SK-N-SH treated with all-trans-retinoic acid at 6 μM for 48 hours (cell line): Measurements from ENCODE around the gene PHKG2.

Experiments
- ATAC-seq: fragments of 200-7000 bp; cut with Tn5 transposase; 3 replicates; pipeline ENCODE4 v1.9.1; 2020; ENCODE audit warnings: mild to moderate bottlenecking, moderate library complexity
- BACH2 ChIP-seq: fragments of 250-450 bp; sonication (Bioruptor Pico); IDR thresholded peaks from 2 replicates; pipeline ENCODE4 v1.9.0; 2021; ENCODE audit warnings: mild to moderate bottlenecking, borderline replicate concordance
- CSDC2 ChIP-seq: fragments of 250-450 bp; sonication (Bioruptor Pico); IDR thresholded peaks from 2 replicates; pipeline ENCODE4 v1.5.0; 2020; ENCODE audit warnings: mild to moderate bottlenecking, moderate library complexity
- OSR1 ChIP-seq: fragments of 250-450 bp; sonication (Bioruptor Pico); IDR thresholded peaks from 2 replicates; pipeline ENCODE4 v1.8.0; 2022; ENCODE audit warnings: moderate library complexity, mild to moderate bottlenecking, inconsistent platforms
- PPARA ChIP-seq: fragments of 250-450 bp; sonication (Bioruptor Pico); IDR thresholded peaks from 2 replicates; pipeline ENCODE4 v1.5.0; 2020; ENCODE audit warnings: mild to moderate bottlenecking, borderline replicate concordance
- RARB ChIP-seq: fragments of 250-450 bp; sonication (Bioruptor Pico); IDR thresholded peaks from 2 replicates; pipeline ENCODE4 v1.8.0; 2021; ENCODE audit warnings: mild to moderate bottlenecking, moderate library complexity
- TCF4 ChIP-seq: fragments of 250-450 bp; sonication (Bioruptor Pico); IDR thresholded peaks from 2 replicates; pipeline ENCODE4 v1.8.0; 2021; ENCODE audit warnings: mild to moderate bottlenecking, moderate library complexity, borderline replicate concordance
- ZC3H10 ChIP-seq: fragments of 250-450 bp; sonication (Bioruptor Pico); IDR thresholded peaks from 2 replicates; pipeline ENCODE4 v1.5.1; 2021; ENCODE audit warnings: mild to moderate bottlenecking, moderate library complexity
- ZFP3 ChIP-seq: fragments of 250-450 bp; sonication (Bioruptor Pico); IDR thresholded peaks from 2 replicates; pipeline ENCODE4 v1.5.0; 2020; ENCODE audit warnings: mild to moderate bottlenecking, moderate library complexity
- ZNF565 ChIP-seq: fragments of 450-650 bp; formaldehyde crosslinking; conservative IDR thresholded peaks from 2 replicates; pipeline ENCODE4 v1.5.0; 2020; ENCODE audit warnings: low read depth, mild to moderate bottlenecking, moderate library complexity
- ZNF70 ChIP-seq: fragments of 450-650 bp; formaldehyde crosslinking; IDR thresholded peaks from 2 replicates; pipeline ENCODE4 v1.5.0; 2020; ENCODE audit warnings: mild to moderate bottlenecking, moderate library complexity
- TF ChIP-seq, protein P1 (sequence below): fragments of 250-450 bp; sonication (Bioruptor Pico); IDR thresholded peaks from 2 replicates; pipeline ENCODE4 v1.8.0; 2021; ENCODE audit warnings: low read depth, mild to moderate bottlenecking, moderate library complexity, borderline replicate concordance
- TF ChIP-seq, protein P2 (sequence below): fragments of 250-450 bp; sonication (Bioruptor Pico); IDR thresholded peaks from 2 replicates; pipeline ENCODE4 v1.5.1; 2020; ENCODE audit warnings: low read depth, mild to moderate bottlenecking, moderate library complexity
- TF ChIP-seq, protein P3 (sequence below): fragments of 250-450 bp; sonication (Bioruptor Pico); IDR thresholded peaks from 2 replicates; pipeline ENCODE4 v1.5.0; 2020; ENCODE audit warnings: mild to moderate bottlenecking, moderate library complexity
- TF ChIP-seq, protein P4 (sequence below): fragments of 250-450 bp; sonication (Bioruptor Pico); IDR thresholded peaks from 2 replicates; pipeline ENCODE4 v1.5.1; 2021; ENCODE audit warnings: mild to moderate bottlenecking, moderate library complexity
- TF ChIP-seq, protein P5 (sequence below): fragments of 250-450 bp; sonication (Bioruptor Pico); IDR thresholded peaks from 2 replicates; pipeline ENCODE4 v1.8.0; 2020; ENCODE audit warnings: mild to moderate bottlenecking, moderate library complexity, borderline replicate concordance

The PHKG2 gene

DNA sequence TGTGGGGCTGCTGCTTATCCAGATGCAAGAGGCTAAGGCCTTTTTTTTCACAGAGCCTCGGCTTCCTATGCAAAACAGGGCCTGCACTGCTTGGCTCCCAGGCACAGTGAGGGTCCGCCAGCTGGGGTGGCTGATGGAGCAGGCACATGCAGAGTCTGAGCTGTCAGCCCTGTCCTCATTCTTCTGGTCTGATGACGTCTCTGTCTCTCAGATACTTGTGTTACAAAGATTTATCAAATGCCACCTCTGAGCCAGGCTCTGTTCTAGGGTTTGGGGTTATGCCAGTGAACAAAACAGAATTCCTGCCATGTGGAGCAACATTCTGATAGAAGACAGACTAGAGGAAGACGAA lies 18.7 kb downstream of the PHKG2 start:
- TF ChIP-seq ZFP3 (CRISPR knock-in tag) (no peak), ZNF565 (CRISPR knock-in tag) (no peak), BACH2 (CRISPR knock-in tag) (no peak), TCF4 (CRISPR knock-in tag) (no peak)
- TF ChIP-seq, protein P1, sequence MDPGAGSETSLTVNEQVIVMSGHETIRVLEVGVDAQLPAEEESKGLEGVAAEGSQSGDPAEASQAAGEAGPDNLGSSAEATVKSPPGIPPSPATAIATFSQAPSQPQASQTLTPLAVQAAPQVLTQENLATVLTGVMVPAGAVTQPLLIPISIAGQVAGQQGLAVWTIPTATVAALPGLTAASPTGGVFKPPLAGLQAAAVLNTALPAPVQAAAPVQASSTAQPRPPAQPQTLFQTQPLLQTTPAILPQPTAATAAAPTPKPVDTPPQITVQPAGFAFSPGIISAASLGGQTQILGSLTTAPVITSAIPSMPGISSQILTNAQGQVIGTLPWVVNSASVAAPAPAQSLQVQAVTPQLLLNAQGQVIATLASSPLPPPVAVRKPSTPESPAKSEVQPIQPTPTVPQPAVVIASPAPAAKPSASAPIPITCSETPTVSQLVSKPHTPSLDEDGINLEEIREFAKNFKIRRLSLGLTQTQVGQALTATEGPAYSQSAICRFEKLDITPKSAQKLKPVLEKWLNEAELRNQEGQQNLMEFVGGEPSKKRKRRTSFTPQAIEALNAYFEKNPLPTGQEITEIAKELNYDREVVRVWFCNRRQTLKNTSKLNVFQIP = no peak
- TF ChIP-seq, protein P2, sequence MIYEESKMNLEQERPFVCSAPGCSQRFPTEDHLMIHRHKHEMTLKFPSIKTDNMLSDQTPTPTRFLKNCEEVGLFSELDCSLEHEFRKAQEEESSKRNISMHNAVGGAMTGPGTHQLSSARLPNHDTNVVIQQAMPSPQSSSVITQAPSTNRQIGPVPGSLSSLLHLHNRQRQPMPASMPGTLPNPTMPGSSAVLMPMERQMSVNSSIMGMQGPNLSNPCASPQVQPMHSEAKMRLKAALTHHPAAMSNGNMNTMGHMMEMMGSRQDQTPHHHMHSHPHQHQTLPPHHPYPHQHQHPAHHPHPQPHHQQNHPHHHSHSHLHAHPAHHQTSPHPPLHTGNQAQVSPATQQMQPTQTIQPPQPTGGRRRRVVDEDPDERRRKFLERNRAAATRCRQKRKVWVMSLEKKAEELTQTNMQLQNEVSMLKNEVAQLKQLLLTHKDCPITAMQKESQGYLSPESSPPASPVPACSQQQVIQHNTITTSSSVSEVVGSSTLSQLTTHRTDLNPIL (CRISPR knock-in tag) = no peak
- ATAC-seq = no peak

DNA sequence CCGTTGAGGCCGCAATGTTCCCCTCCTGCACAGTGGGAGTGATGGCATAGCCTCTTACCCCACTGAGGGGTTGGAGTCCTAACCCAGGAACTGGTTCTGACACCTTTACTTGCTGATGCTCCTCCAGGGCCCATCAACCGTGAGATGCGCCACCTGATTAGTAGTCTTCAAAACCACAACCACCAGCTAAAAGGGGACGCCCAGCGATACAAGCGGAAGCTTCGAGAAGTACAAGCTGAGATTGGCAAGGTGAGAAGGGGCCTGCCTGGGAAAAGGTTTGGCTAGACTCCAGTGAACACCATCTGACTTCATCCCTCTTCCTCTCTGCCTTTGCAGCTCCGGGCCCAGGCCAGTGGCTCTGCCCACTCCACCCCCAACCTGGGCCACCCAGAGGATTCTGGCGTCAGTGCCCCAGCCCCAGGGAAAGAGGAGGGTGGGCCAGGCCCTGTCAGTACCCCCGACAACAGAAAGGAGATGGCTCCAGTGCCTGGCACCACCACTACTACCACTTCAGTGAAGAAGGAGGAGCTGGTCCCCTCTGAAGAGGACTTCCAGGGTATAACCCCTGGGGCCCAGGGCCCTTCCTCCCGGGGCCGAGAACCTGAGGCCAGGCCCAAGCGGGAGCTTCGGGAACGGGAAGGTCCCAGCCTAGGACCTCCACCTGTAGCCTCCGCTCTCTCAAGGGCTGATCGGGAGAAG lies 19.7 kb downstream of the PHKG2 start:
- no peak for ATAC-seq
- TF ChIP-seq ZC3H10 (CRISPR knock-in tag) = no peak
- TF ChIP-seq, protein P3, sequence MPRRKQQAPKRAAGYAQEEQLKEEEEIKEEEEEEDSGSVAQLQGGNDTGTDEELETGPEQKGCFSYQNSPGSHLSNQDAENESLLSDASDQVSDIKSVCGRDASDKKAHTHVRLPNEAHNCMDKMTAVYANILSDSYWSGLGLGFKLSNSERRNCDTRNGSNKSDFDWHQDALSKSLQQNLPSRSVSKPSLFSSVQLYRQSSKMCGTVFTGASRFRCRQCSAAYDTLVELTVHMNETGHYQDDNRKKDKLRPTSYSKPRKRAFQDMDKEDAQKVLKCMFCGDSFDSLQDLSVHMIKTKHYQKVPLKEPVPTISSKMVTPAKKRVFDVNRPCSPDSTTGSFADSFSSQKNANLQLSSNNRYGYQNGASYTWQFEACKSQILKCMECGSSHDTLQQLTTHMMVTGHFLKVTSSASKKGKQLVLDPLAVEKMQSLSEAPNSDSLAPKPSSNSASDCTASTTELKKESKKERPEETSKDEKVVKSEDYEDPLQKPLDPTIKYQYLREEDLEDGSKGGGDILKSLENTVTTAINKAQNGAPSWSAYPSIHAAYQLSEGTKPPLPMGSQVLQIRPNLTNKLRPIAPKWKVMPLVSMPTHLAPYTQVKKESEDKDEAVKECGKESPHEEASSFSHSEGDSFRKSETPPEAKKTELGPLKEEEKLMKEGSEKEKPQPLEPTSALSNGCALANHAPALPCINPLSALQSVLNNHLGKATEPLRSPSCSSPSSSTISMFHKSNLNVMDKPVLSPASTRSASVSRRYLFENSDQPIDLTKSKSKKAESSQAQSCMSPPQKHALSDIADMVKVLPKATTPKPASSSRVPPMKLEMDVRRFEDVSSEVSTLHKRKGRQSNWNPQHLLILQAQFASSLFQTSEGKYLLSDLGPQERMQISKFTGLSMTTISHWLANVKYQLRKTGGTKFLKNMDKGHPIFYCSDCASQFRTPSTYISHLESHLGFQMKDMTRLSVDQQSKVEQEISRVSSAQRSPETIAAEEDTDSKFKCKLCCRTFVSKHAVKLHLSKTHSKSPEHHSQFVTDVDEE (CRISPR knock-in tag) = no peak

DNA sequence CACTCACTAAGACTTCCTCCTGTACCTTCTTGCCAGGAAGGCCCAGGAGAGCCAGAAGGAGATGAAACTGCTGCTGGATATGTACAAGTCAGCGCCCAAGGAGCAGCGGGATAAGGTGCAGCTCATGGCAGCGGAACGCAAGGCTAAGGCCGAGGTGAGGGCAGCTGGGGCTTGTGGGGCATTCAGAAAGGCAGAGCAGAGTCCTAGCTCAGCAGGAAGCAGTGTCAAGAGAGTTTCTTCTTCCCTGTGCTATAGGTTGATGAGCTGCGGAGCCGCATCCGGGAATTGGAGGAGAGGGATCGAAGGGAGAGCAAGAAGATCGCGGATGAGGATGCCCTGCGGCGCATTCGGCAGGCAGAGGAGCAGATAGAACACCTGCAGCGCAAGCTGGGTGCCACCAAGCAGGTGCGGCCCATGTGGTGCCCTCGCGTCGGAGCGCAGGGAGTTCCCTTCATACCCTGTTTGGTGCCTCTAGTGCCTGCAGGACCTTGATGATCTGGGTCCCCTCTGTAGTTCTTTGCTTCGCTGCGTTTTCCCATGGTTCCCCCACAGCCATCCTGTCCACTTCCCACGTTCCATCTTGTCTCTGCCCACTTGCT lies 20.5 kb downstream of the PHKG2 start:
- TF ChIP-seq ZNF565 (CRISPR knock-in tag) (no peak), OSR1 (CRISPR knock-in tag) (no peak), PPARA (CRISPR knock-in tag) (no peak), TCF4 (CRISPR knock-in tag) (no peak), CSDC2 (CRISPR knock-in tag) (no peak), ZNF70 (CRISPR knock-in tag) (no peak), RARB (CRISPR knock-in tag) (no peak)
- TF ChIP-seq, protein P4, sequence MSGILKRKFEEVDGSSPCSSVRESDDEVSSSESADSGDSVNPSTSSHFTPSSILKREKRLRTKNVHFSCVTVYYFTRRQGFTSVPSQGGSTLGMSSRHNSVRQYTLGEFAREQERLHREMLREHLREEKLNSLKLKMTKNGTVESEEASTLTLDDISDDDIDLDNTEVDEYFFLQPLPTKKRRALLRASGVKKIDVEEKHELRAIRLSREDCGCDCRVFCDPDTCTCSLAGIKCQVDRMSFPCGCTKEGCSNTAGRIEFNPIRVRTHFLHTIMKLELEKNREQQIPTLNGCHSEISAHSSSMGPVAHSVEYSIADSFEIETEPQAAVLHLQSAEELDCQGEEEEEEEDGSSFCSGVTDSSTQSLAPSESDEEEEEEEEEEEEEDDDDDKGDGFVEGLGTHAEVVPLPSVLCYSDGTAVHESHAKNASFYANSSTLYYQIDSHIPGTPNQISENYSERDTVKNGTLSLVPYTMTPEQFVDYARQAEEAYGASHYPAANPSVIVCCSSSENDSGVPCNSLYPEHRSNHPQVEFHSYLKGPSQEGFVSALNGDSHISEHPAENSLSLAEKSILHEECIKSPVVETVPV (CRISPR knock-in tag) = no peak
- TF ChIP-seq, protein P5, sequence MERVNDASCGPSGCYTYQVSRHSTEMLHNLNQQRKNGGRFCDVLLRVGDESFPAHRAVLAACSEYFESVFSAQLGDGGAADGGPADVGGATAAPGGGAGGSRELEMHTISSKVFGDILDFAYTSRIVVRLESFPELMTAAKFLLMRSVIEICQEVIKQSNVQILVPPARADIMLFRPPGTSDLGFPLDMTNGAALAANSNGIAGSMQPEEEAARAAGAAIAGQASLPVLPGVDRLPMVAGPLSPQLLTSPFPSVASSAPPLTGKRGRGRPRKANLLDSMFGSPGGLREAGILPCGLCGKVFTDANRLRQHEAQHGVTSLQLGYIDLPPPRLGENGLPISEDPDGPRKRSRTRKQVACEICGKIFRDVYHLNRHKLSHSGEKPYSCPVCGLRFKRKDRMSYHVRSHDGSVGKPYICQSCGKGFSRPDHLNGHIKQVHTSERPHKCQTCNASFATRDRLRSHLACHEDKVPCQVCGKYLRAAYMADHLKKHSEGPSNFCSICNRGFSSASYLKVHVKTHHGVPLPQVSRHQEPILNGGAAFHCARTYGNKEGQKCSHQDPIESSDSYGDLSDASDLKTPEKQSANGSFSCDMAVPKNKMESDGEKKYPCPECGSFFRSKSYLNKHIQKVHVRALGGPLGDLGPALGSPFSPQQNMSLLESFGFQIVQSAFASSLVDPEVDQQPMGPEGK (CRISPR knock-in tag) = no peak
- TF ChIP-seq, protein P3 (CRISPR knock-in tag) = no peak
- TF ChIP-seq, protein P2 (CRISPR knock-in tag) = no peak

More for the DNA sequence above, 20.5 kb downstream of the PHKG2 start:
- no peak for ATAC-seq
